GM10248 (cell line): Measurements from ENCODE around the gene EIF4ENIF1.
"Not testable (repeated sequence)": the region's sequence is repeated elsewhere in the genome, so short reads cannot be mapped to it uniquely, and the experiment has no call there.

Experiments used
- CTCF ChIA-PET: fragments of 300-600 bp; sonication (Branson Sonifier 250); formaldehyde crosslinking; extraction: SDS; loops from one replicate; lab custom pipeline; 2021; ENCODE audit warnings: antibody characterized with exemption; lab: Yijun Ruan, JAX
- POLR2A ChIA-PET: fragments of 350-650 bp; sonication (Branson Sonifier 250); formaldehyde crosslinking; extraction: SDS; loops from one replicate; lab custom pipeline; 2020; ENCODE audit warnings: antibody characterized with exemption; lab: Yijun Ruan, JAX
- DNase-seq: peaks from one replicate; pipeline ENCODE4 v3.0.0; 2012; ENCODE audit errors: extremely low spot score
- TF ChIP-seq, protein P1 (sequence below): IDR thresholded peaks from 2 replicates; pipeline ENCODE4 v1.5.1; 2012; ENCODE audit warnings: mild to moderate bottlenecking, low read depth; ENCODE audit errors: extremely low read depth, missing control alignments, control extremely low read depth

EIF4ENIF1 gene

DNA sequence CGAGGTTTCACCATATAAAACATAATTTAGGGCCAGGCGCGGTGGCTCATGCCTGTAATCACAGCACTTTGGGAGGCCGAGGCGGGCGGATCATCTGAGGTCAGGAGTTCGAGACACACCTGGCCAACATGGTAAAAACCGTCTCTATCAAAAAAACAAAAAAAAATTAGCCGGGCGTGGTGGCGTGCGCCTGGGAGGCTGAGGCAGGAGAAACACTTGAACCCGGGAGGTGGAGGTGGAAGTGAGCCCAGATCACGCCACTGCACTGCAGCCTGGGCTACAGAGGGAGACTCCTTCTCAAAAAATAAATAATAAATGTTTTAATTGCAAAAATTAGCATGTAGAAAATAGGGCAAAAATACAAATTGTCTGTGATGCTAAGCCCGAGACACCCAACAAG is 5.7 kb upstream of the EIF4ENIF1 start:
- DNase-seq = no peak
- POLR2A ChIA-PET = no interaction called here
- CTCF ChIA-PET = interaction anchor here (1.0 kb wide), 2 partner anchors 9 to 15 kb away, joined by 3 to 4 read pairs; no protein-coding TSS in a partner anchor
- TF ChIP-seq, protein P1, sequence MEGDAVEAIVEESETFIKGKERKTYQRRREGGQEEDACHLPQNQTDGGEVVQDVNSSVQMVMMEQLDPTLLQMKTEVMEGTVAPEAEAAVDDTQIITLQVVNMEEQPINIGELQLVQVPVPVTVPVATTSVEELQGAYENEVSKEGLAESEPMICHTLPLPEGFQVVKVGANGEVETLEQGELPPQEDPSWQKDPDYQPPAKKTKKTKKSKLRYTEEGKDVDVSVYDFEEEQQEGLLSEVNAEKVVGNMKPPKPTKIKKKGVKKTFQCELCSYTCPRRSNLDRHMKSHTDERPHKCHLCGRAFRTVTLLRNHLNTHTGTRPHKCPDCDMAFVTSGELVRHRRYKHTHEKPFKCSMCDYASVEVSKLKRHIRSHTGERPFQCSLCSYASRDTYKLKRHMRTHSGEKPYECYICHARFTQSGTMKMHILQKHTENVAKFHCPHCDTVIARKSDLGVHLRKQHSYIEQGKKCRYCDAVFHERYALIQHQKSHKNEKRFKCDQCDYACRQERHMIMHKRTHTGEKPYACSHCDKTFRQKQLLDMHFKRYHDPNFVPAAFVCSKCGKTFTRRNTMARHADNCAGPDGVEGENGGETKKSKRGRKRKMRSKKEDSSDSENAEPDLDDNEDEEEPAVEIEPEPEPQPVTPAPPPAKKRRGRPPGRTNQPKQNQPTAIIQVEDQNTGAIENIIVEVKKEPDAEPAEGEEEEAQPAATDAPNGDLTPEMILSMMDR = no peak

DNA sequence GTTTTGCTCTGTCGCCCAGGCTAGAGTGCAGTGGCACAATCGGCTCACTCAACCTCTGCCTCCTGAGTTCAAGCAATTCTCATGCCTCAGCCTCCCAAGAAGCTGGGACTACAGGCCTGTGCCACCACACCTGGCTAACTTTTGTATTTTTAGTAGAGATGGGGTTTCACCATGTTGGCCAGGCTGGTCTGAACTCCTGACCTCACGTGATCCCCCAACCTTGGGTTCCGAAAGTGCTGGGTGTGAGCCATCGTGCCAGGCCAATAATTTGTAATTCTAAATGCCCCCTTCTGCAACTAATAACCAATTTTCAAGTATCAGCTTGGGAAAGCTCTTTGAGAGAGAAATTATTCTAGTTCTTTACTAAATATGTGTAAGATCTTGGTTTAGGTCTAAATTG is 3.7 kb upstream of the EIF4ENIF1 start:
- not testable (repeated sequence) for DNase-seq
- ChIA-PET POLR2A (interaction anchor here (0.6 kb wide), 1 partner anchor 14 kb away, joined by 3 read pairs; no protein-coding TSS in a partner anchor), CTCF (interaction anchor here (1.1 to 1.5 kb wide), 2 partner anchors 9 to 15 kb away, joined by 3 to 4 read pairs; no protein-coding TSS in a partner anchor)

- DNase-seq = no peak
- TF ChIP-seq, protein P1 = no peak
- ChIA-PET CTCF (interaction anchor here (0.9 to 1.1 kb wide), 3 partner anchors 14 to 142 kb away, joined by 3 to 4 read pairs (median 3); no protein-coding TSS in a partner anchor), POLR2A (no interaction called here)
Observed at GRCh38 chr22:31492151-31492550, 2.5 kb upstream of the EIF4ENIF1 start.

- DNase-seq = no peak
- TF ChIP-seq, protein P1 = no peak
- ChIA-PET CTCF (interaction anchor here (1.0 to 1.4 kb wide), 4 partner anchors 40 to 90 kb away, joined by 3 to 4 read pairs (median 3); no protein-coding TSS in a partner anchor), POLR2A (no interaction called here)
Observed at GRCh38 chr22:31491218-31491962, 1.7 kb upstream of the EIF4ENIF1 start.

GRCh38 chr22:31490496-31490925 is 869 bp upstream of the EIF4ENIF1 start:
- POLR2A ChIA-PET = no interaction called here
- CTCF ChIA-PET = interaction anchor here (1.0 to 1.4 kb wide), 4 partner anchors 39 to 90 kb away, joined by 3 to 4 read pairs (median 3); no protein-coding TSS in a partner anchor
- TF ChIP-seq, protein P1 = no peak
- DNase-seq = peak; percentile 79

GRCh38 chr22:31488988-31489617 is 539 bp downstream of the EIF4ENIF1 start:
- ChIA-PET CTCF (interaction anchor here (1.0 to 1.8 kb wide), 5 partner anchors 11 to 149 kb away, joined by 3 to 5 read pairs (median 4); no protein-coding TSS in a partner anchor), POLR2A (interaction anchor here (1.3 kb wide), 1 partner anchor 12 kb away, joined by 4 read pairs; no protein-coding TSS in a partner anchor)
- TF ChIP-seq, protein P1 = peak; percentile 10
- peak; percentile 44 for DNase-seq
